ENCODE results near the gene LIN37. TPM values are rescaled to one million over a fixed set of nuclear protein-coding genes. Genes with fewer than 3 reads are reported as not detected.

Gene LIN37
- total and polyA plus RNA-seq, 2 of the 13 experiments (the other 11 are each of a cell fraction or from before 2014, with no cell fraction given), result 6.3 to 8.7 TPM

GRCh38 chr19:35746531-35746930 lies 1.8 kb upstream of the LIN37 start:
- H3K4me3 ChIP-seq (replicated peaks in 1 of 3; ENCODE audit: insufficient read depth in 1 of 3, low read depth in 2 of 3, low read length in 3 of 3), result peak overlapping the region; percentile 82 to 99 (median 96)
- CTCF ChIA-PET (ENCODE audit: low intra/inter-chr PET ratio, low total read pairs), result no interaction called here
- intact Hi-C loops (cut with micrococcal nuclease; ENCODE audit: unreplicated experiment) (loop anchor here (10.0 kb wide), 1 partner anchor 52 kb away; no protein-coding TSS in a partner anchor), in situ Hi-C loops (cut with HindIII; ENCODE audit: extremely low pct_ligation_motif_present, low pct_unique_long_range_greater_than_20kb) (no loop called here)
- H3K36me3 ChIP-seq (replicated peaks in 1 of 2; ENCODE audit: control insufficient read depth in 1 of 2, insufficient read depth in 2 of 2, low read length in 2 of 2), result no peaks in the 10 kb centered on the region
- 88% methylated on average over 5 of the region's 5 CpGs for WGBS (ENCODE audit: low lambda C conversion rate)
- H3K9me3 ChIP-seq (ENCODE audit: low read length), result no peaks in the 10 kb centered on the region
- H3K9ac ChIP-seq (ENCODE audit: insufficient read depth, low read depth, low read length), result peak overlapping the region; percentile 84; the same call in 1 of the 2 replicates
- H3K27ac ChIP-seq (ENCODE audit: extremely low read length, insufficient read depth, low read length), result peak overlapping the region; percentile 94
- no peaks in the 10 kb centered on the region; a peak in 1 of 5 replicates for H3K27me3 ChIP-seq (ENCODE audit: control insufficient read depth in 1 of 2, insufficient read depth in 2 of 2, low read length in 2 of 2)
- H4K20me1 ChIP-seq (ENCODE audit: insufficient read depth, low read length), result no peaks in the 10 kb centered on the region
- TF ChIP-seq RBM22 (optimal IDR thresholded peaks at IDR 0.05; ENCODE audit: low read length) (no peak), ZNF354B (CRISPR knock-in tag; IDR thresholded peaks at IDR 0.05) (no peak), KLF12 (CRISPR knock-in tag; IDR thresholded peaks at IDR 0.05; ENCODE audit: borderline replicate concordance) (no peak), NCOA1 (CRISPR knock-in tag; IDR thresholded peaks at IDR 0.05) (no peak)
- ATAC-seq (no peak), FAIRE-seq (no peak), DNase-seq (ENCODE audit: low spot score) (no peak)
- H3K4me2 ChIP-seq (ENCODE audit: low read depth, low read length), result peak overlapping the region; percentile 86
- no peak overlapping the region for H2AFZ ChIP-seq (ENCODE audit: low read length)
- peaks cover 20% of the 10 kb centered on the region for H3K79me2 ChIP-seq (ENCODE audit: insufficient read depth, low read length)
- peaks cover 50% of the 10 kb centered on the region for H3K4me1 ChIP-seq (ENCODE audit: insufficient read depth, low read length)
- POLR2A ChIA-PET, result no interaction called here
- no TSS peak for BruUV-seq (replicated peaks)

- no peak for FAIRE-seq
- 92% methylated on average over 5 of the region's 5 CpGs for WGBS (ENCODE audit: low lambda C conversion rate)
- CTCF ChIA-PET (ENCODE audit: low intra/inter-chr PET ratio, low total read pairs), result no interaction called here
Measured at GRCh38 chr19:35750167-35750566, 1.8 kb downstream of the LIN37 start.

More at GRCh38 chr19:35750167-35750566, 1.8 kb downstream of the LIN37 start:
- Histone ChIP-seq H2AFZ (ENCODE audit: low read length) (no peak overlapping the region), H3K9ac (ENCODE audit: insufficient read depth, low read depth, low read length) (no peak overlapping the region), H3K4me1 (ENCODE audit: insufficient read depth, low read length) (peaks cover 32% of the 10 kb centered on the region), H3K9me3 (ENCODE audit: low read length) (no peaks in the 10 kb centered on the region), H4K20me1 (ENCODE audit: insufficient read depth, low read length) (no peaks in the 10 kb centered on the region), H3K27ac (ENCODE audit: extremely low read length, insufficient read depth, low read length) (no peak overlapping the region), H3K36me3 (replicated peaks in 1 of 2; ENCODE audit: control insufficient read depth in 1 of 2, insufficient read depth in 2 of 2, low read length in 2 of 2) (peaks cover 3 to 20% of the 10 kb centered on the region in 2 experiments; a peak in 3 of 5 replicates), H3K4me2 (ENCODE audit: low read depth, low read length) (no peak overlapping the region; the same call in 1 of the 2 replicates), H3K79me2 (ENCODE audit: insufficient read depth, low read length) (peaks cover 20% of the 10 kb centered on the region), H3K27me3 (ENCODE audit: control insufficient read depth in 1 of 2, insufficient read depth in 2 of 2, low read length in 2 of 2) (no peaks in the 10 kb centered on the region; a peak in 1 of 5 replicates), H3K4me3 (replicated peaks in 1 of 3; ENCODE audit: insufficient read depth in 1 of 3, low read depth in 2 of 3, low read length in 3 of 3) (no peak overlapping the region)
- DNase-seq (ENCODE audit: low spot score) (no peak), ATAC-seq (no peak)
- intact Hi-C loops (cut with micrococcal nuclease; ENCODE audit: unreplicated experiment), result no loop called here
- TF ChIP-seq ZNF44 (CRISPR knock-in tag; IDR thresholded peaks at IDR 0.05) (no peak), EZH2 (conservative IDR thresholded peaks at IDR 0.05; ENCODE audit: low read depth, low read length) (no peak), IKZF5 (CRISPR knock-in tag; IDR thresholded peaks at IDR 0.05) (no peak)
- TF ChIP-seq, protein P1, sequence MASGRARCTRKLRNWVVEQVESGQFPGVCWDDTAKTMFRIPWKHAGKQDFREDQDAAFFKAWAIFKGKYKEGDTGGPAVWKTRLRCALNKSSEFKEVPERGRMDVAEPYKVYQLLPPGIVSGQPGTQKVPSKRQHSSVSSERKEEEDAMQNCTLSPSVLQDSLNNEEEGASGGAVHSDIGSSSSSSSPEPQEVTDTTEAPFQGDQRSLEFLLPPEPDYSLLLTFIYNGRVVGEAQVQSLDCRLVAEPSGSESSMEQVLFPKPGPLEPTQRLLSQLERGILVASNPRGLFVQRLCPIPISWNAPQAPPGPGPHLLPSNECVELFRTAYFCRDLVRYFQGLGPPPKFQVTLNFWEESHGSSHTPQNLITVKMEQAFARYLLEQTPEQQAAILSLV (CRISPR knock-in tag; IDR thresholded peaks at IDR 0.05; ENCODE audit: borderline replicate concordance), result no peak
- POLR2A ChIA-PET, result no interaction called here
- no TSS peak for BruUV-seq (replicated peaks)
- in situ Hi-C loops (cut with HindIII; ENCODE audit: extremely low pct_ligation_motif_present, low pct_unique_long_range_greater_than_20kb), result no loop called here
